HepG2 (cell line): Measurements from ENCODE around the gene VTN. TPM values are rescaled to one million over a fixed set of nuclear protein-coding genes. Genes with fewer than 3 reads are reported as not detected.

Experiments used
- ASH2L ChIP-seq: fragments of 300-600, 200-600 bp; sonication (generic); IDR thresholded peaks from 2 replicates; pipeline ENCODE4 v1.7.0; 2017; ENCODE audit warnings: low read depth, mild to moderate bottlenecking, moderate library complexity, mixed read lengths, low read length; ENCODE audit not compliant: insufficient read length
- BCL6 ChIP-seq: IDR thresholded peaks from 2 replicates; pipeline ENCODE4 v1.6.1; 2016; ENCODE audit warnings: missing genetic modification reagents, missing compliant biosample characterization
- CREM ChIP-seq, 2 experiments: sonication (generic) in 1 of 2; formaldehyde crosslinking in 1 of 2; IDR thresholded peaks; 2 replicates each; pipeline versions ENCODE4 v1.4.0 to v1.6.1; 2016 to 2020; ENCODE audit warnings: antibody characterized with exemption in 1 of 2, mild to moderate bottlenecking in 1 of 2, missing genetic modification reagents in 1 of 2
- ETV6 ChIP-seq: sonication (generic); formaldehyde crosslinking; conservative IDR thresholded peaks from 2 replicates; pipeline ENCODE4 v1.4.0; 2020; ENCODE audit warnings: missing genetic modification reagents
- HDAC6 ChIP-seq: fragments of 200-600 bp; sonication (generic); IDR thresholded peaks from 2 replicates; pipeline ENCODE4 v1.7.0; 2017; ENCODE audit warnings: mild to moderate bottlenecking, antibody characterized with exemption, low read length, low read depth
- KDM4B ChIP-seq: sonication (generic); formaldehyde crosslinking; IDR thresholded peaks from 2 replicates; pipeline ENCODE4 v1.4.0; 2020; ENCODE audit warnings: missing genetic modification reagents
- KIAA2018 ChIP-seq: sonication (generic); formaldehyde crosslinking; IDR thresholded peaks from 2 replicates; pipeline ENCODE4 v1.5.0; 2020; ENCODE audit warnings: mild to moderate bottlenecking, missing genetic modification reagents, borderline replicate concordance
- KLF6 ChIP-seq: IDR thresholded peaks from 2 replicates; pipeline ENCODE4 v1.8.0; 2016; ENCODE audit warnings: missing biosample characterization, missing genetic modification reagents
- PRDM4 ChIP-seq: sonication (generic); formaldehyde crosslinking; IDR thresholded peaks from 2 replicates; pipeline ENCODE4 v1.9.0; 2021; ENCODE audit warnings: missing genetic modification reagents, borderline replicate concordance
- PTBP1 ChIP-seq: fragments of 200-400 bp; formaldehyde crosslinking; IDR thresholded peaks from 2 replicates; pipeline ENCODE4 v1.6.1; 2018; ENCODE audit warnings: low read length, low read depth; ENCODE audit not compliant: poor library complexity, severe bottlenecking
- SYNCRIP ChIP-seq: fragments of 200-400 bp; formaldehyde crosslinking; IDR thresholded peaks from 2 replicates; pipeline ENCODE4 v1.6.1; 2018; ENCODE audit warnings: mild to moderate bottlenecking, low read depth, low read length; ENCODE audit not compliant: insufficient read depth
- TEAD2 ChIP-seq: sonication (generic); formaldehyde crosslinking; IDR thresholded peaks from 2 replicates; pipeline ENCODE4 v1.9.0; 2021; ENCODE audit warnings: missing genetic modification reagents
- ZMAT3 ChIP-seq: sonication (generic); formaldehyde crosslinking; conservative IDR thresholded peaks from 2 replicates; pipeline ENCODE4 v1.7.0; 2021; ENCODE audit warnings: missing genetic modification reagents
- ZNF101 ChIP-seq: sonication (generic); formaldehyde crosslinking; IDR thresholded peaks from 2 replicates; pipeline ENCODE4 v1.4.0; 2020; ENCODE audit warnings: mild to moderate bottlenecking, low read depth, missing genetic modification reagents, borderline replicate concordance
- ZNF430 ChIP-seq: sonication (generic); formaldehyde crosslinking; IDR thresholded peaks from 2 replicates; pipeline ENCODE4 v1.9.0; 2021; ENCODE audit warnings: mild to moderate bottlenecking, missing genetic modification reagents
- ZNF451 ChIP-seq: sonication (generic); formaldehyde crosslinking; IDR thresholded peaks from 2 replicates; pipeline ENCODE4 v1.5.0; 2020; ENCODE audit warnings: mild to moderate bottlenecking, missing genetic modification reagents
- ZNF503 ChIP-seq: sonication (generic); formaldehyde crosslinking; IDR thresholded peaks from 2 replicates; pipeline ENCODE4 v1.4.0; 2020; ENCODE audit warnings: missing genetic modification reagents
- ZNF530 ChIP-seq: sonication (generic); formaldehyde crosslinking; IDR thresholded peaks from 2 replicates; pipeline ENCODE4 v1.5.0; 2020; ENCODE audit warnings: low read depth, mild to moderate bottlenecking, missing genetic modification reagents
- ZNF547 ChIP-seq: sonication (generic); formaldehyde crosslinking; IDR thresholded peaks from 2 replicates; pipeline ENCODE4 v1.5.1; 2020; ENCODE audit warnings: mild to moderate bottlenecking, missing genetic modification reagents
- polyA plus RNA-seq, 8 experiments: library from polyadenylated mRNA; depleted of rRNA in 3 of 8; stranded (reverse) in 7 of 8; unstranded in 1 of 8; fragments of >200 nt; fragmentation: Illumina TruSeq in 4 of 8; extraction: Trizol in 4 of 8; gene quantifications; 2 replicates each; pipeline versions ENCODE4 v1.2.1 to v1.2.3, GENCODE V29; 2011 to 2016; ENCODE audit warnings: low read depth in 4 of 8, missing spikeins in 1 of 8, mixed read lengths in 1 of 8; ENCODE audit not compliant: insufficient read depth in 1 of 8
- total RNA-seq, 5 experiments: library from RNA; depleted of rRNA; stranded (reverse); fragments of >200 nt; fragmentation: Illumina TruSeq; extraction: Trizol; gene quantifications; 2 replicates each; pipeline ENCODE4 v1.2.3, GENCODE V29; 2016; ENCODE audit warnings: low read depth in 1 of 5

VTN gene
- total and polyA plus RNA-seq, 2 of the 13 experiments (the other 11 are each of a cell fraction or from before 2014, with no cell fraction given), result 108 to 131 TPM

GRCh38 chr17:28370744-28371103 is 617 bp upstream of the VTN start (continued):
- no peak for TF ChIP-seq KIAA2018
- TF ChIP-seq ZNF503 (CRISPR knock-in tag), result no peak
- no peak for TF ChIP-seq SYNCRIP
- TF ChIP-seq ZNF101 (CRISPR knock-in tag), result no peak
- TF ChIP-seq ZNF430, result no peak
- no peak for TF ChIP-seq KDM4B (CRISPR knock-in tag)
- no peak for TF ChIP-seq ZNF530 (CRISPR knock-in tag)
- no peak for TF ChIP-seq ZMAT3 (CRISPR knock-in tag)
- no peak for TF ChIP-seq ASH2L
- TF ChIP-seq ZNF451, result no peak
- no peak for TF ChIP-seq PTBP1
- no peak for TF ChIP-seq BCL6 (CRISPR knock-in tag)
- no peak for TF ChIP-seq PRDM4 (CRISPR knock-in tag)
- no peak for TF ChIP-seq ZNF547 (CRISPR knock-in tag)
- no peak for TF ChIP-seq HDAC6
- TF ChIP-seq ETV6 (CRISPR knock-in tag), result no peak
- TF ChIP-seq KLF6 (CRISPR knock-in tag), result peak; percentile 6; the same call in 1 of the 2 replicates
- 0 out of 2 replicates have a peak, but pooled peaks have one; percentile 16 for TF ChIP-seq CREM (IDR thresholded peaks at IDR 0.05)
- no peak for TF ChIP-seq CREM (CRISPR knock-in tag; IDR thresholded peaks at IDR 0.05)
- no peak for TF ChIP-seq TEAD2 (CRISPR knock-in tag)
